SK-N-SH (cell line): ENCODE data around the gene SPP2.

Source experiments
- EP300 ChIP-seq, 2 experiments: IDR thresholded peaks; 2 replicates each; pipeline versions ENCODE4 v1.4.0 to v1.6.1; 2012; ENCODE audit warnings: borderline replicate concordance in 1 of 2, low read depth in 1 of 2, low read length in 1 of 2
- GABPA ChIP-seq: IDR thresholded peaks from 2 replicates; pipeline ENCODE4 v1.4.0; 2012; ENCODE audit warnings: low read depth, mild to moderate bottlenecking
- MAX ChIP-seq: IDR thresholded peaks from 2 replicates; pipeline ENCODE4 v1.4.0; 2012; ENCODE audit warnings: low read depth
- NFIC ChIP-seq: IDR thresholded peaks from 2 replicates; pipeline ENCODE4 v1.4.0; 2012; ENCODE audit warnings: borderline replicate concordance
- PBX3 ChIP-seq: IDR thresholded peaks from 2 replicates; pipeline ENCODE4; 2012
- POLR2AphosphoS5 ChIP-seq: IDR thresholded peaks from 2 replicates; pipeline ENCODE4 v1.6.1; 2012; ENCODE audit warnings: low read depth, low read length
- RAD21 ChIP-seq: IDR thresholded peaks from 2 replicates; pipeline ENCODE4 v1.6.1; 2012; ENCODE audit warnings: mild to moderate bottlenecking, low read length
- TF ChIP-seq, protein P1 (sequence below): fragments of 200-600 bp; sonication (generic); IDR thresholded peaks from 2 replicates; pipeline ENCODE4 v1.6.1; 2017; ENCODE audit warnings: antibody characterized with exemption, mild to moderate bottlenecking, moderate library complexity
- TF ChIP-seq, protein P2 (sequence below): IDR thresholded peaks from 2 replicates; pipeline ENCODE4 v1.6.1; 2012; ENCODE audit warnings: mild to moderate bottlenecking, low read depth, low read length, moderate library complexity

DNA sequence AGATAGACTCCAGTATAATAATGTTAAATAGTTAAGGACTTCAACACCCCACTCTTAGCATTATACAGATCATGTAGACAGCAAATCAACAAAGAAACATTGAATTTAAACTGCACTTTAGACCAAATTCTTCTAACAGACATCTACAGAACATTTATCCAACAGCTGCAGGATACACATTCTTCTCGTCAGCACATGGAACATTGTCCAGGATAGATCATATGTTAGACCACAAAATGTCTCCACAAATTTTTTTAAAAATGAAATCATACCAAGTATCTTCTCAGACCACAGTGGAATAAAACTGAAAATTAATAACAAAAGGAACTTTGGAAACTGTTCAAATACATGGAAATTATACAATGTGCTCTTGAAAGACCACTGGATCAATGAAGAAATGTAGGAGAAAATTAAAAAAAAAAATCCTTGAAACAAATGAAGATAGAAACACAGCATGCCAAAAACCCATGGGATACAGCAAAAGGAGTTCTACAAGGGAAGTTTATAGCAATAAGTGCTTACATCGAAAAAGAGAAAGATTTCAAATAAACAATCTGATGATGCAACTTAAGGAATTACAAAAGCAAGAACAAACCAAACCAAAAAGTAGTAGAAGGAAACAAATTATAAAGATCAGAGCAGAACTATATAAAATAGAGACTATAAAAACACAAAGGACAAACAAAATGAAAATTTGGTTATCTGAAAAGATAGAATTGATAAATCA lies 12.3 kb upstream of the SPP2 start:
- no peak for TF ChIP-seq RAD21
- no peak for TF ChIP-seq EP300 (IDR thresholded peaks at IDR 0.05; ENCODE audit: borderline replicate concordance in 1 of 2, low read depth in 1 of 2, low read length in 1 of 2)
- TF ChIP-seq, protein P1, sequence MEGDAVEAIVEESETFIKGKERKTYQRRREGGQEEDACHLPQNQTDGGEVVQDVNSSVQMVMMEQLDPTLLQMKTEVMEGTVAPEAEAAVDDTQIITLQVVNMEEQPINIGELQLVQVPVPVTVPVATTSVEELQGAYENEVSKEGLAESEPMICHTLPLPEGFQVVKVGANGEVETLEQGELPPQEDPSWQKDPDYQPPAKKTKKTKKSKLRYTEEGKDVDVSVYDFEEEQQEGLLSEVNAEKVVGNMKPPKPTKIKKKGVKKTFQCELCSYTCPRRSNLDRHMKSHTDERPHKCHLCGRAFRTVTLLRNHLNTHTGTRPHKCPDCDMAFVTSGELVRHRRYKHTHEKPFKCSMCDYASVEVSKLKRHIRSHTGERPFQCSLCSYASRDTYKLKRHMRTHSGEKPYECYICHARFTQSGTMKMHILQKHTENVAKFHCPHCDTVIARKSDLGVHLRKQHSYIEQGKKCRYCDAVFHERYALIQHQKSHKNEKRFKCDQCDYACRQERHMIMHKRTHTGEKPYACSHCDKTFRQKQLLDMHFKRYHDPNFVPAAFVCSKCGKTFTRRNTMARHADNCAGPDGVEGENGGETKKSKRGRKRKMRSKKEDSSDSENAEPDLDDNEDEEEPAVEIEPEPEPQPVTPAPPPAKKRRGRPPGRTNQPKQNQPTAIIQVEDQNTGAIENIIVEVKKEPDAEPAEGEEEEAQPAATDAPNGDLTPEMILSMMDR, result no peak
- no peak for TF ChIP-seq PBX3
- no peak for TF ChIP-seq POLR2AphosphoS5
- no peak for TF ChIP-seq GABPA
- no peak for TF ChIP-seq NFIC
- no peak for TF ChIP-seq MAX
- TF ChIP-seq, protein P2, sequence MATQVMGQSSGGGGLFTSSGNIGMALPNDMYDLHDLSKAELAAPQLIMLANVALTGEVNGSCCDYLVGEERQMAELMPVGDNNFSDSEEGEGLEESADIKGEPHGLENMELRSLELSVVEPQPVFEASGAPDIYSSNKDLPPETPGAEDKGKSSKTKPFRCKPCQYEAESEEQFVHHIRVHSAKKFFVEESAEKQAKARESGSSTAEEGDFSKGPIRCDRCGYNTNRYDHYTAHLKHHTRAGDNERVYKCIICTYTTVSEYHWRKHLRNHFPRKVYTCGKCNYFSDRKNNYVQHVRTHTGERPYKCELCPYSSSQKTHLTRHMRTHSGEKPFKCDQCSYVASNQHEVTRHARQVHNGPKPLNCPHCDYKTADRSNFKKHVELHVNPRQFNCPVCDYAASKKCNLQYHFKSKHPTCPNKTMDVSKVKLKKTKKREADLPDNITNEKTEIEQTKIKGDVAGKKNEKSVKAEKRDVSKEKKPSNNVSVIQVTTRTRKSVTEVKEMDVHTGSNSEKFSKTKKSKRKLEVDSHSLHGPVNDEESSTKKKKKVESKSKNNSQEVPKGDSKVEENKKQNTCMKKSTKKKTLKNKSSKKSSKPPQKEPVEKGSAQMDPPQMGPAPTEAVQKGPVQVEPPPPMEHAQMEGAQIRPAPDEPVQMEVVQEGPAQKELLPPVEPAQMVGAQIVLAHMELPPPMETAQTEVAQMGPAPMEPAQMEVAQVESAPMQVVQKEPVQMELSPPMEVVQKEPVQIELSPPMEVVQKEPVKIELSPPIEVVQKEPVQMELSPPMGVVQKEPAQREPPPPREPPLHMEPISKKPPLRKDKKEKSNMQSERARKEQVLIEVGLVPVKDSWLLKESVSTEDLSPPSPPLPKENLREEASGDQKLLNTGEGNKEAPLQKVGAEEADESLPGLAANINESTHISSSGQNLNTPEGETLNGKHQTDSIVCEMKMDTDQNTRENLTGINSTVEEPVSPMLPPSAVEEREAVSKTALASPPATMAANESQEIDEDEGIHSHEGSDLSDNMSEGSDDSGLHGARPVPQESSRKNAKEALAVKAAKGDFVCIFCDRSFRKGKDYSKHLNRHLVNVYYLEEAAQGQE, result no peak
